ENCODE data around the gene SPATA4.

SPATA4 gene

GRCh38 chr4:176134670-176135069 lies 60.7 kb downstream of the SPATA4 start:
- TF ChIP-seq CTCF (IDR thresholded peaks at IDR 0.05; ENCODE audit: insufficient read depth, low read length, missing control alignments), result no peak
- POLR2A ChIA-PET, result no interaction called here
- no peak for DNase-seq (ENCODE audit: low read depth, low spot score)
- CTCF ChIA-PET, result no interaction called here
- no peak overlapping the region for H3K4me3 ChIP-seq (ENCODE audit: low read depth, low read length)
